HFF-Myc (cell line): ENCODE data around the gene TRPM2.

Experiments used
- DNase-seq: peaks from one replicate; pipeline ENCODE4 v3.0.0-alpha.2; 2011; ENCODE audit warnings: low read depth; ENCODE audit errors: extremely low read depth
- H3K4me3 ChIP-seq: replicated peaks from 2 replicates; pipeline ENCODE4 v1.5.1; 2011; ENCODE audit warnings: low read depth, mild to moderate bottlenecking, control low read depth, low read length
- CTCF ChIP-seq: IDR thresholded peaks from 2 replicates; pipeline ENCODE4 v1.5.1; 2012; ENCODE audit warnings: mild to moderate bottlenecking, low read depth, low read length, control low read depth; ENCODE audit errors: missing control alignments

TRPM2 gene

GRCh38 chr21:44462086-44462833 lies 108.8 kb downstream of the TRPM2 start:
- no peak for TF ChIP-seq CTCF
- H3K4me3 ChIP-seq = no peak overlapping the region
- DNase-seq = no peak

GRCh38 chr21:44462834-44463200 lies 109.4 kb downstream of the TRPM2 start:
- H3K4me3 ChIP-seq = no peak overlapping the region
- no peak for DNase-seq
- no peak for TF ChIP-seq CTCF

GRCh38 chr21:44463724-44464123 lies 110.3 kb downstream of the TRPM2 start:
- DNase-seq = no peak
- H3K4me3 ChIP-seq = no peak overlapping the region
- TF ChIP-seq CTCF = no peak

- DNase-seq = no peak
- no peak for TF ChIP-seq CTCF
- H3K4me3 ChIP-seq = no peak overlapping the region
These were observed 110.9 kb downstream of the TRPM2 start for GRCh38 chr21:44464351-44464750.

DNA sequence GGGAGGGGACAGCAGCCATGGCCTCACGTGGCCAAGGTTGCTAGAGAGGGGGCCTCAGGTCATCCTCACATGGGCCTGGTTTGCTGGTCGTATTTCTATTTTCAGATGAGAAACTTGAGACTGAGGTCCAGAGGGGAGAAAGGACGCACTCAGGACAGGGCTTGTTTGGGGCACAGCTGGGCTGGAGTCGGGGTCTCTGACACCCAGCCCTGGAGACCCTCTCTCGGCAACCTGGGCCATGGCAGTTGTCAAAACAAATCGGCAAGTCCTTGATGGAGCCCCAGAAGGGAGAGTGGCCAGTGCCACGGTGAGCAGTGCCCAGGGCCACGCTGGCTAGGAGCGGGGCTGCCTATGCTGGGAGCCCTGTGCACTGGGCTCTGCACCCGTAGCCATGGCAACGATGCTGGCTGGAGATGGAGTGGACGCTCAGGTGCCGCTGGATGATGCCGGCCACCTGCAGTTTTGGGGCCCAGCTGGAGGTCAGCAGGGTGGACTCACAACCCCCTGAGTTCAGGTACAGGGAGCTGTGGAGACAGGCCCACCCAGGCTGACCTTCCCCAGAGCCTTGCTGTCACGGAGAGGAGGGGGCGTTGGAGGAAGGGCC lies 113.0 kb downstream of the TRPM2 start:
- DNase-seq = no peak
- no peak overlapping the region for H3K4me3 ChIP-seq
- TF ChIP-seq CTCF = no peak

- no peak overlapping the region for H3K4me3 ChIP-seq
- DNase-seq = no peak
- no peak for TF ChIP-seq CTCF
These were observed 113.8 kb downstream of the TRPM2 start for GRCh38 chr21:44466996-44467858.
